Hepatocyte (in vitro differentiated cells): ENCODE measurements around the gene HS2ST1. TPM values are rescaled to one million over a fixed set of nuclear protein-coding genes. Genes with fewer than 3 reads are reported as not detected.
"Not testable (repeated sequence)": the region's sequence is repeated elsewhere in the genome, so short reads cannot be mapped to it uniquely, and the experiment has no call there.

ENCODE experiments used
- DNase-seq: peaks from one replicate; pipeline ENCODE4 v3.0.0-alpha.2; 2016; ENCODE audit warnings: low spot score
- H2AFZ ChIP-seq: fragments of 200-600 bp; sonication (generic); 2 replicates; pipeline ENCODE4 v1.6.0; 2016; ENCODE audit warnings: antibody characterized with exemption, mild to moderate bottlenecking
- H3K27ac ChIP-seq: fragments of 200-600 bp; sonication (generic); 2 replicates; pipeline ENCODE4 v1.5.1; 2016; ENCODE audit warnings: mild to moderate bottlenecking
- H3K27me3 ChIP-seq: fragments of 200-600 bp; sonication (generic); 2 replicates; pipeline ENCODE4 v1.6.1; 2016
- H3K36me3 ChIP-seq: fragments of 200-600 bp; sonication (generic); replicated peaks from 2 replicates; pipeline ENCODE4 v1.5.1; 2016; ENCODE audit warnings: low read depth; ENCODE audit not compliant: insufficient read depth
- H3K4me1 ChIP-seq: fragments of 200-600 bp; sonication (generic); 2 replicates; pipeline ENCODE4 v1.5.1; 2016; ENCODE audit warnings: mild to moderate bottlenecking, moderate library complexity; ENCODE audit not compliant: insufficient read depth
- H3K4me2 ChIP-seq: fragments of 200-600 bp; sonication (generic); 2 replicates; pipeline ENCODE4 v1.6.0; 2016
- H3K4me3 ChIP-seq: fragments of 200-600 bp; sonication (generic); 2 replicates; pipeline ENCODE4 v1.5.1; 2016; ENCODE audit warnings: mild to moderate bottlenecking
- H3K79me2 ChIP-seq: fragments of 200-600 bp; sonication (generic); 2 replicates; pipeline ENCODE4 v1.6.0; 2017; ENCODE audit warnings: mild to moderate bottlenecking
- H3K9me2 ChIP-seq: fragments of 200-600 bp; sonication (generic); replicated peaks from 2 replicates; pipeline ENCODE4 v1.6.0; 2017; ENCODE audit warnings: mild to moderate bottlenecking; ENCODE audit not compliant: insufficient read depth
- H3K9me3 ChIP-seq: fragments of 200-600 bp; sonication (generic); 2 replicates; pipeline ENCODE4 v1.5.1; 2016; ENCODE audit warnings: low read depth, mild to moderate bottlenecking
- H4K20me1 ChIP-seq: fragments of 200-600 bp; sonication (generic); 2 replicates; pipeline ENCODE4 v1.6.0; 2016; ENCODE audit warnings: mild to moderate bottlenecking; ENCODE audit not compliant: insufficient read depth, poor library complexity, severe bottlenecking
- CTCF ChIP-seq: fragments of 200-600 bp; sonication (generic); IDR thresholded peaks from 2 replicates; pipeline ENCODE4 v1.5.1; 2016; ENCODE audit warnings: antibody characterized with exemption, mild to moderate bottlenecking; ENCODE audit not compliant: poor library complexity
- EZH2 ChIP-seq: fragments of 200-600 bp; sonication (generic); IDR thresholded peaks from 2 replicates; pipeline ENCODE4 v1.6.1; 2016; ENCODE audit warnings: antibody characterized with exemption, mild to moderate bottlenecking, borderline replicate concordance
- EZH2phosphoT487 ChIP-seq: fragments of 200-600 bp; sonication (generic); IDR thresholded peaks from one replicate; pipeline ENCODE4 v1.6.1; 2018; ENCODE audit warnings: antibody characterized with exemption, mild to moderate bottlenecking, low read depth, moderate library complexity; ENCODE audit not compliant: unreplicated experiment, severe bottlenecking
- WGBS: methylation state at CpG from one replicate; pipeline ENCODE4 v1.1.6; 2016; ENCODE audit warnings: low lambda C conversion rate; ENCODE audit errors: missing lambda C conversion rate; 5-methylcytosine and 5-hydroxymethylcytosine counted together
- polyA plus RNA-seq: library from polyadenylated mRNA; unstranded; fragments of >200 nt; fragmentation: Nextera tagmentation; extraction: Ambion mirVana; gene quantifications from 2 replicates; pipeline ENCODE4 v1.2.1, GENCODE V29; 2016
- total RNA-seq: library from RNA; depleted of rRNA; stranded (reverse); fragments of >200 nt; gene quantifications from 2 replicates; pipeline ENCODE4 v1.2.3, GENCODE V29; 2014

The HS2ST1 gene
- total RNA-seq = 31.6 and 42.3 TPM in 2 replicates
- 16.9 and 19.1 TPM in 2 replicates for polyA plus RNA-seq

GRCh38 chr1:86914601-86914997, at the start of gene HS2ST1:
Gene HS2ST1, plus strand, starts transcription at chr1:86914635.
- Histone ChIP-seq H2AFZ (peak within 1 kb of the TSS; percentile 67), H3K9me3 (no peaks in the 10 kb centered on the region), H4K20me1 (peaks cover 30% of the 10 kb centered on the region), H3K36me3 (no peaks in the 10 kb centered on the region), H3K79me2 (peaks cover 80% of the 10 kb centered on the region), H3K4me2 (peak within 1 kb of the TSS; percentile 79), H3K27ac (peak within 1 kb of the TSS; percentile 91), H3K4me3 (peak within 1 kb of the TSS; percentile 86), H3K27me3 (no peaks in the 10 kb centered on the region), H3K9me2 (no peaks in the 10 kb centered on the region), H3K4me1 (peaks cover 24% of the 10 kb centered on the region)
- TF ChIP-seq EZH2 (no peak), EZH2phosphoT487 (no peak), CTCF (no peak)
- DNase-seq = no peak
- 0% methylated on average over 1 of the region's 45 CpGs for WGBS

- Histone ChIP-seq H3K27ac (no peak overlapping the region), H3K36me3 (no peaks in the 10 kb centered on the region), H4K20me1 (peaks cover 3% of the 10 kb centered on the region), H3K9me2 (no peaks in the 10 kb centered on the region), H2AFZ (no peak overlapping the region), H3K27me3 (no peaks in the 10 kb centered on the region), H3K4me2 (no peak overlapping the region), H3K79me2 (peaks cover 9% of the 10 kb centered on the region), H3K4me1 (no peaks in the 10 kb centered on the region), H3K9me3 (no peaks in the 10 kb centered on the region), H3K4me3 (no peak overlapping the region)
- no peak for TF ChIP-seq EZH2
- TF ChIP-seq CTCF = no peak
- TF ChIP-seq EZH2phosphoT487 = no peak
- no peak for DNase-seq
- 95% methylated on average over 6 of the region's 6 CpGs for WGBS
Measured at GRCh38 chr1:86865973-86866637, 48.3 kb upstream of the HS2ST1 start.

GRCh38 chr1:86866665-86867064, 47.8 kb upstream of the HS2ST1 start:
- no peak overlapping the region for H3K4me3 ChIP-seq
- no peak overlapping the region for H2AFZ ChIP-seq
- H3K4me1 ChIP-seq = no peaks in the 10 kb centered on the region
- no peaks in the 10 kb centered on the region for H3K9me3 ChIP-seq
- DNase-seq = no peak
- no peak overlapping the region for H3K4me2 ChIP-seq
- H3K79me2 ChIP-seq = peaks cover 9% of the 10 kb centered on the region
- no peak for TF ChIP-seq EZH2
- TF ChIP-seq EZH2phosphoT487 = no peak
- no peak for TF ChIP-seq CTCF
- H3K9me2 ChIP-seq = no peaks in the 10 kb centered on the region
- H3K27me3 ChIP-seq = no peaks in the 10 kb centered on the region
- no peak overlapping the region for H3K27ac ChIP-seq
- H3K36me3 ChIP-seq = no peaks in the 10 kb centered on the region
- H4K20me1 ChIP-seq = peaks cover 3% of the 10 kb centered on the region

- H3K79me2 ChIP-seq, H3K27ac ChIP-seq, H3K4me1 ChIP-seq, H3K9me2 ChIP-seq, H3K36me3 ChIP-seq, H4K20me1 ChIP-seq, H3K9me3 ChIP-seq, H3K27me3 ChIP-seq, DNase-seq, H2AFZ ChIP-seq, H3K4me3 ChIP-seq, H3K4me2 ChIP-seq: not testable (repeated sequence)
- 97% methylated on average over 4 of the region's 4 CpGs for WGBS
Measured at GRCh38 chr1:86867278-86867677, 47.2 kb upstream of the HS2ST1 start.
